VCaP (cell line): ENCODE results near the gene TCF7L1.

ENCODE experiments used
- H3K27ac ChIP-seq: fragments of 450-650 bp; 2 replicates; pipeline ENCODE4 v1.5.1; 2017
- TF ChIP-seq, protein P1 (sequence below): fragments of 450-650 bp; conservative IDR thresholded peaks from 2 replicates; pipeline ENCODE4 v1.5.1; 2017; ENCODE audit warnings: mild to moderate bottlenecking, moderate library complexity

The TCF7L1 gene

DNA sequence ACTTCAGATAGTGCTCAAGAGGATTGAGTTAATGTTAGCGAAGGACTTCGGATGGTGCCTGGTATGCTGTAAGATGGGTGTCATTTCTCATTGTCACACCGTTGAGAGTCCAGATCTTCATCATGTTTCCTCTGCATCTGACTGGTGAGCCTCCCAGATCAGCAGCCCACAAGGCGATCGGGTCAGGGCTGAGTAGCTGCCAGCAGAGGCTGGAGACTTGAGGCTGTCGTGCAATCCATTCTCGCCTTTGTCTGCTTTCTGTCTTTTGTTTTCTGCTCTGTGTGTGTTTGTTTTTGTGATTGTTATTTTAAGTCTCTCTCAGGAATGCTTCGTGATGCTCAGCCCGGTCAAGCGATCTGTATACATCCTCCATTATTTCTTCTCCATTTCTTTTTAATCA, 98.8 kb downstream of the TCF7L1 start:
- TF ChIP-seq, protein P1, sequence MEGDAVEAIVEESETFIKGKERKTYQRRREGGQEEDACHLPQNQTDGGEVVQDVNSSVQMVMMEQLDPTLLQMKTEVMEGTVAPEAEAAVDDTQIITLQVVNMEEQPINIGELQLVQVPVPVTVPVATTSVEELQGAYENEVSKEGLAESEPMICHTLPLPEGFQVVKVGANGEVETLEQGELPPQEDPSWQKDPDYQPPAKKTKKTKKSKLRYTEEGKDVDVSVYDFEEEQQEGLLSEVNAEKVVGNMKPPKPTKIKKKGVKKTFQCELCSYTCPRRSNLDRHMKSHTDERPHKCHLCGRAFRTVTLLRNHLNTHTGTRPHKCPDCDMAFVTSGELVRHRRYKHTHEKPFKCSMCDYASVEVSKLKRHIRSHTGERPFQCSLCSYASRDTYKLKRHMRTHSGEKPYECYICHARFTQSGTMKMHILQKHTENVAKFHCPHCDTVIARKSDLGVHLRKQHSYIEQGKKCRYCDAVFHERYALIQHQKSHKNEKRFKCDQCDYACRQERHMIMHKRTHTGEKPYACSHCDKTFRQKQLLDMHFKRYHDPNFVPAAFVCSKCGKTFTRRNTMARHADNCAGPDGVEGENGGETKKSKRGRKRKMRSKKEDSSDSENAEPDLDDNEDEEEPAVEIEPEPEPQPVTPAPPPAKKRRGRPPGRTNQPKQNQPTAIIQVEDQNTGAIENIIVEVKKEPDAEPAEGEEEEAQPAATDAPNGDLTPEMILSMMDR: no peak
- no peak overlapping the region for H3K27ac ChIP-seq

DNA sequence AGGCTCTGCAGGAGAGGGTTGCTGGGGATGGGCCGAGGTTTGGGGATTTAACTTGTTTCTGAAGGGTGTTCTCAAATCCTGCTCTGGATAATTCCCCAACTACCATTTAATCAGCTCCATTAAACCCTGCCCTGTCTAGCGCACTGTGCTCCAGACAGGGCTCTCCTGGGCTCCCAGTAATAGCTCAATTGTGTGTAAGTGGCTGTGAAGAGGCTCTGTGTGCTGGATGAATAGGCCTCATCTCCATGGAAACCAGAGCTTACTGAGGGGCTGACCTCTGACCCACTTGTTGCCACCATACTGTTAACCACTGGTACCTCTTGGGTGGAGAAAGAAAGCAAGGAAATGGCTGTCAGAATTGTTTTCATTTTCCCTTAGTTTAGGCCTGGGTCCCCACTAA, 101.7 kb downstream of the TCF7L1 start:
- TF ChIP-seq, protein P1: no peak
- H3K27ac ChIP-seq: no peak overlapping the region

DNA sequence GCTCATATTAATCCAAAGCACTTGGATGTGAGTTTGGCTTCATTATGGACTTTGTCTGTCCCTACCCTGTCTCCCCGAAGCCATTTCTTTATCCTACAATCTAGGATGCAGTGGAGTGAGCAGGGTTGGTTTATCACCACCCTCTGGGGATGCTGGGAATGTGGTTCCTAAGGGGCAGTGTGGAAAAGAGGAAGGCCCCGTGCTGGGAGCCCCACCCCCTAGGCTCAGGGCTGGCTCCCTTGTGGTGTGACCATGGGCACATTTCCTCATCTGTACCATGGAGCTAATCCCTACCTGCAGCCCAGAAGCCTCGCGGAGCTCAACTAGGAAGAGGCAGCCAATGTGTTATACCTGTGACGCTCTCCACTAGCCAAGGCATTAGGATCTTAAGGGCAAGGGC, 102.1 kb downstream of the TCF7L1 start:
- TF ChIP-seq, protein P1: no peak
- H3K27ac ChIP-seq: no peak overlapping the region

DNA sequence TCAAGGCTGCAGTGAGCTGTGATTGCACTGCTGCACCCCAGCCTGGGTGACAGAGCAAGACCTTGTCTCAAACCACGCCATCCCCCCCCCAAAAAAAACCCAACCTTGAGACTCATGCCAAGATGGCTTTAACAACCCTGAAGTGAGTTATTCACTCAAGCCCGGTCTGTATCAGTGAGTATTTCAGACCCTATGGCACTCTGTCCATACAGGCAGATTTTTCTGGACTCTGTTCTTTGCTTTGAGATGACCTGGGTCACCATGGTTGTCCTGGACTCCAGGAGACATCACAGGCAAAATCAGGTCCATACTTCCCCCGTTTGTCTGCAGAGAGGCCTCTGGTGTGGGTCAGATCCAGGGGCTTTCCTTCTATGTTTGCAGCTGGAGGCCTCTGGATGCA, 102.9 kb downstream of the TCF7L1 start:
- TF ChIP-seq, protein P1: no peak
- H3K27ac ChIP-seq: no peak overlapping the region

DNA sequence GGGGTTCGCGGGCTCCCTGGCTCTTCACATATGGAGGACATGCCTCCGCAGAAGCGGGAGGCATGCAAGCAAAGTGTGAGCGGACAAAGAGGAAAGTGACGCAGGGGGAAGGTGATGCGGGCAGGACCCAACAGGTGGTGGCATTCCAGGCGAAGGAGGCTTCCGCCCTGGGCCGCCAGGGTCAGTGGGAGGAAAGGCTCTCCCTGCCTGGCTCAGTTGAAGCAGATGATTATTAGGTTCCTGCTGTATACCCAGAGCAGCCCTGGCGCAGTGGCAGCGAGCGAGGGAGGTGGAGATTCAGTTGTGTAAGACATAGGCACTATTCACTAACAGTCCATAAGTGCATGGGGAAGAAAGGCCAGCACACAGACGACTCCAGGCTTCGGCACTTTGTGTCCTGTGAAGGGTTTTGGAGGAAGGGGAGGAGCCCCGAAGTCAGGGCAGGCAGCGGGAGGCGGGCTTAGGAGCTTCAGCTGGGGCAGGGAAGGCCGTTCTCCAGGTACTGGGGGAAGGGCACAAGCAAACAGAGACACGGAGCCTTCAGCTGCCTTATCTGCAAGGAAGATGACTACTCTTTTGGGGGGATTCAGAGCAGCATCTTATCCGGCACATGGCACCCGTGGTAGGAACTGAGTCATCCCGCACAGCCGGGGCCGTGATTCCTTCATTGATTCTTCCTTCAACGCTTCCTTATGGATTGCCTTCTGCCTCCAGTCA, 104.8 kb downstream of the TCF7L1 start:
- TF ChIP-seq, protein P1: no peak
- H3K27ac ChIP-seq: no peak overlapping the region

DNA sequence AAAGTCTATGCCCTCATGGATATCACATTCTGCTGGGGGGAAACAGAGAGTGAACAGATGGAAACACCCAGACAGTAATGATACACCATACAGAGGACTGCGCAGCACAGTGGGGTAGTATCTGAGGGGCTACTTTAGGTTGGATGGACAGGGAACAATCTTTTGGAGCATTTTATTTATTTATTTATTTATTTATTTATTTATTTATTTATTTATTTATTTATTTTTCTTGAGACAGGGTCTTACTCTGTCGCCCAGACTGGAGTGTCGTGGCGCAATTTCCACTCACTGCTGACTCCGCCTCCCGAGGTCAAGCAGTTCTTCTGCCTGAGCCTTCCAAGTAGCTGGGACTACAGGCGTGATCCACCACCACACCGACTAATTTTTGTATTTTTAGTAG, 105.4 kb downstream of the TCF7L1 start:
- TF ChIP-seq, protein P1: no peak
- no peak overlapping the region for H3K27ac ChIP-seq

DNA sequence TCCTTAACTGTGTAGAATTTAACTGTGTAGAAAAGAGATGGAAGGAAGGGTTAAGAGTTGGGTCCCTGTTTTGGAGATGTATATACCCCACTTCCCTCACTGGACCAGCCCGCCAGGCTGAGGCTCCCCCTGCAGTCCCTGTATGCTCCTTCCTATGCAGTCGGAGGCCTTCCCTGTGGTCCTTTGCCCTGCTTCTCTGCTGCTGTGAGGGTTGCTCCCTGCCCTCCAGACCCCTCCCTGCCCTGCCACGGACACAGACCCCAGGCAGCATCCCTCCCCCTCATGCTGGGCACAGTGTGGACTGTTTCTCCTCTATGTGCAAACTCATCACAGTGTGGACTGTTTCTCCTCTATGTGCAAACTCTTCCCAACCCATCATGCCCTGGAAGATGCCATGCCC, 105.9 kb downstream of the TCF7L1 start:
- H3K27ac ChIP-seq: no peak overlapping the region
- TF ChIP-seq, protein P1: no peak
